Upper lobe of left lung (tissue), 4 donors: ENCODE data around the gene IL10RB.

Experiments used
- CTCF ChIP-seq, 6 experiments: fragments of 450-650 bp in 4 of 6; fragments of 200-600 bp in 2 of 6; sonication (generic) in 2 of 6; IDR thresholded peaks; one replicate each; pipeline ENCODE4 v1.5.1; 2016 to 2019; ENCODE audit warnings: antibody characterized with exemption in 6 of 6
- POLR2A ChIP-seq, 4 donors: fragments of 450-650 bp; IDR thresholded peaks; one replicate each; pipeline ENCODE4 v1.5.1; 2016 to 2017; ENCODE audit warnings: antibody characterized with exemption in 4 of 4, mild to moderate bottlenecking in 2 of 4
- POLR2AphosphoS5 ChIP-seq, 2 donors: sonication (generic); formaldehyde crosslinking; IDR thresholded peaks; one replicate each; pipeline ENCODE4 v1.5.1; 2017; ENCODE audit warnings: antibody characterized with exemption in 2 of 2

GRCh38 chr21:33236013-33236686, 30.0 kb upstream of the IL10RB start:
- no peak for TF ChIP-seq CTCF (IDR thresholded peaks at IDR 0.05)
- TF ChIP-seq POLR2A (IDR thresholded peaks at IDR 0.05), result no peak
- TF ChIP-seq POLR2AphosphoS5 (IDR thresholded peaks at IDR 0.05), result no peak
